OCI-LY7 (cell line): ENCODE measurements around the gene TOP2A. TPM values are rescaled to one million over a fixed set of nuclear protein-coding genes. Genes with fewer than 3 reads are reported as not detected.
"Not testable (repeated sequence)": the region's sequence is repeated elsewhere in the genome, so short reads cannot be mapped to it uniquely, and the experiment has no call there.

Experiments
- BruUV-seq: library from RNA; stranded (reverse); fragments of 400-500 nt; replicated peaks from 2 replicates; lab custom pipeline; 2021; lab: Mats Ljungman, UMichigan
- CTCF ChIA-PET: fragments of 300-600 bp; sonication (Branson Sonifier 250); formaldehyde crosslinking; loops from one replicate; lab custom pipeline; 2022; ENCODE audit warnings: antibody characterized with exemption; ENCODE audit not compliant: unreplicated experiment; lab: Charles Lee
- POLR2A ChIA-PET: fragments of 300-600 bp; sonication (Branson Sonifier 250); formaldehyde crosslinking; loops from one replicate; lab custom pipeline; 2022; ENCODE audit warnings: antibody characterized with exemption; lab: Charles Lee
- DNase-seq: peaks from one replicate; pipeline ENCODE4 v3.0.0-alpha.2; 2015; ENCODE audit warnings: low spot score
- H2AFZ ChIP-seq: fragments of 200-600 bp; sonication (generic), shearing (Covaris generic); 2 replicates; pipeline ENCODE4 v1.6.1; 2014; ENCODE audit warnings: mild to moderate bottlenecking, antibody characterized with exemption, low read length, moderate library complexity
- H3K27ac ChIP-seq: fragments of 200-600 bp; sonication (generic); 2 replicates; pipeline ENCODE4 v1.5.1; 2014; ENCODE audit warnings: mixed run types, low read depth, mild to moderate bottlenecking, moderate library complexity, low read length, inconsistent platforms; ENCODE audit not compliant: poor library complexity, severe bottlenecking
- H3K36me3 ChIP-seq: fragments of 200-600 bp; sonication (generic); 2 replicates; pipeline ENCODE4 v1.6.1; 2014; ENCODE audit warnings: mild to moderate bottlenecking, antibody characterized with exemption, low read length, moderate library complexity, mixed read lengths; ENCODE audit not compliant: insufficient read depth
- H3K4me1 ChIP-seq: fragments of 200-600 bp; sonication (generic); 2 replicates; pipeline ENCODE4 v1.5.1; 2014; ENCODE audit warnings: mild to moderate bottlenecking, low read length; ENCODE audit not compliant: insufficient read depth, poor library complexity, severe bottlenecking
- H3K4me2 ChIP-seq: fragments of 200-600 bp; sonication (generic); 2 replicates; pipeline ENCODE4 v1.6.1; 2014; ENCODE audit warnings: mild to moderate bottlenecking, low read length
- H3K4me3 ChIP-seq: fragments of 200-600 bp; sonication (generic); 2 replicates; pipeline ENCODE4 v1.5.1; 2014; ENCODE audit warnings: mild to moderate bottlenecking, low read depth, low read length; ENCODE audit not compliant: poor library complexity, severe bottlenecking
- H3K79me2 ChIP-seq: fragments of 200-600 bp; sonication (generic); 2 replicates; pipeline ENCODE4 v1.6.1; 2016; ENCODE audit warnings: low read depth, mild to moderate bottlenecking, low read length, moderate library complexity, mixed read lengths; ENCODE audit not compliant: insufficient read depth
- H3K9me2 ChIP-seq: fragments of 200-600 bp; sonication (generic); 2 replicates; pipeline ENCODE4 v1.6.1; 2016; ENCODE audit warnings: mild to moderate bottlenecking, low read length, mixed read lengths; ENCODE audit not compliant: insufficient read depth
- H3K9me3 ChIP-seq: fragments of 200-600 bp; sonication (generic); 2 replicates; pipeline ENCODE4 v1.6.1; 2014; ENCODE audit warnings: mild to moderate bottlenecking, mixed run types, low read length, mixed read lengths
- H4K20me1 ChIP-seq: fragments of 200-600 bp; sonication (generic); 2 replicates; pipeline ENCODE4 v1.6.1; 2014; ENCODE audit warnings: mild to moderate bottlenecking, antibody characterized with exemption, low read length, moderate library complexity, mixed read lengths; ENCODE audit not compliant: insufficient read depth
- CTCF ChIP-seq: fragments of 200-600 bp; sonication (generic); conservative IDR thresholded peaks from 2 replicates; pipeline ENCODE4 v1.5.1; 2014; ENCODE audit warnings: mild to moderate bottlenecking, antibody characterized with exemption, low read length, moderate library complexity, mixed read lengths
- EZH2phosphoT487 ChIP-seq: fragments of 200-600 bp; sonication (generic); IDR thresholded peaks from 2 replicates; pipeline ENCODE4 v1.6.1; 2018; ENCODE audit warnings: low read depth, borderline replicate concordance, mild to moderate bottlenecking, mixed run types, antibody characterized with exemption, low read length, moderate library complexity, mixed read lengths
- intact Hi-C: fragments of 100-400 bp; cut with micrococcal nuclease; formaldehyde crosslinking; loops from one replicate; pipeline ENCODE4 v1.10.0; 2022; ENCODE audit not compliant: unreplicated experiment
- total RNA-seq, 2 experiments: library from RNA; depleted of rRNA in 1 of 2; stranded (reverse); fragments of >200 nt in 1 of 2; shearing (Covaris generic) in 1 of 2; gene quantifications; 2 replicates each; pipeline ENCODE4 v1.2.3, GENCODE V29; 2014 to 2022

The TOP2A gene
- total RNA-seq, 2 experiments from 2014 or later = 293 to 340 TPM

DNA sequence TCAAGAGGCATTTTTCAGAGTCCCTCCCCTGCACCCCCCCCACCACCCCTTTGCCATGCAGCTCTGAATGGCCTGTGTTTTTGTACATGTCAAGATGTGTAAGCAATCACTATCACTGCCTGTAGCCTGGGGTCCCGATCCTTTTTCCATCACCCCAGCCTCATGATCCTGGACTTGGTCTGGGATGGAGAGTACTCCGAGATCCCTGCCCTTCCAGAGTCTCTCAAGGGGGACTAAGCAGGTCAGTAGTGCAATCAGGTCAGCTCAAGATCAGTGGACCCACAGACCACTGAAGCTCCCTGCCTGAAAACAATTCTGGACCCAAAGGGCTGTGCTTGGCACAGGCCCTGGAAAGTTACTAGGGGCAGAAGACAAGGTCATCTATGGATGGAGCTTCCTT, 45.7 kb downstream of the TOP2A start:
- Histone ChIP-seq H3K4me3 (no peak overlapping the region), H2AFZ (no peak overlapping the region), H3K4me2 (no peak overlapping the region), H3K4me1 (no peaks in the 10 kb centered on the region), H4K20me1 (no peaks in the 10 kb centered on the region), H3K27ac (no peak overlapping the region), H3K79me2 (no peaks in the 10 kb centered on the region), H3K9me3 (no peaks in the 10 kb centered on the region), H3K9me2 (no peaks in the 10 kb centered on the region), H3K36me3 (no peaks in the 10 kb centered on the region)
- TF ChIP-seq EZH2phosphoT487 = no peak
- TF ChIP-seq CTCF = no peak
- ChIA-PET POLR2A (no interaction called here), CTCF (no interaction called here)
- no TSS peak for BruUV-seq
- DNase-seq = no peak
- intact Hi-C loops = no loop called here

- no peaks in the 10 kb centered on the region for H4K20me1 ChIP-seq
- H3K36me3 ChIP-seq = no peaks in the 10 kb centered on the region
- no TSS peak for BruUV-seq
- intact Hi-C loops = no loop called here
- ChIA-PET POLR2A (no interaction called here), CTCF (no interaction called here)
- no peaks in the 10 kb centered on the region for H3K79me2 ChIP-seq
- peak overlapping the region; percentile 3; the same call in 1 of the 2 replicates for H2AFZ ChIP-seq
- H3K4me1 ChIP-seq = no peaks in the 10 kb centered on the region
- H3K9me3 ChIP-seq = no peaks in the 10 kb centered on the region
- H3K4me2 ChIP-seq = no peak overlapping the region
- TF ChIP-seq CTCF (no peak), EZH2phosphoT487 (no peak)
- DNase-seq = peak; percentile 62
- H3K4me3 ChIP-seq = no peak overlapping the region
- no peak overlapping the region for H3K27ac ChIP-seq
- no peaks in the 10 kb centered on the region for H3K9me2 ChIP-seq
These were observed 46.3 kb downstream of the TOP2A start for GRCh38 chr17:40371261-40371929.

- Histone ChIP-seq H3K9me3 (no peaks in the 10 kb centered on the region), H4K20me1 (no peaks in the 10 kb centered on the region), H3K36me3 (no peaks in the 10 kb centered on the region), H3K79me2 (no peaks in the 10 kb centered on the region), H3K9me2 (no peaks in the 10 kb centered on the region), H3K27ac (no peak overlapping the region), H3K4me1 (no peaks in the 10 kb centered on the region), H2AFZ (no peak overlapping the region), H3K4me2 (no peak overlapping the region), H3K4me3 (no peak overlapping the region)
- DNase-seq = no peak
- BruUV-seq = no TSS peak
- ChIA-PET POLR2A (interaction anchor here (0.7 kb wide), 1 partner anchor 110 kb away, joined by 4 read pairs; no protein-coding TSS in a partner anchor), CTCF (no interaction called here)
- intact Hi-C loops = no loop called here
- TF ChIP-seq EZH2phosphoT487 = no peak
- no peak for TF ChIP-seq CTCF
These were observed 47.8 kb downstream of the TOP2A start for GRCh38 chr17:40369923-40370322.

- H3K4me3 ChIP-seq, H3K4me2 ChIP-seq, CTCF ChIA-PET, POLR2A ChIA-PET, intact Hi-C loops, H3K9me2 ChIP-seq, H3K36me3 ChIP-seq, H3K4me1 ChIP-seq, H3K9me3 ChIP-seq, DNase-seq, H4K20me1 ChIP-seq, BruUV-seq, H2AFZ ChIP-seq, H3K27ac ChIP-seq, H3K79me2 ChIP-seq: not testable (repeated sequence)
These were observed 50.0 kb downstream of the TOP2A start for GRCh38 chr17:40367728-40368127.
